Mesendoderm (in vitro differentiated cells): ENCODE results near the gene BARHL2.

Experiments
- DNase-seq: peaks from one replicate; pipeline ENCODE4 v3.0.0; 2013
- H2AK5ac ChIP-seq: 2 replicates; pipeline ENCODE4 v1.6.1; 2013; ENCODE audit warnings: low read length, inconsistent platforms
- H2BK120ac ChIP-seq: 2 replicates; pipeline ENCODE4 v1.6.1; 2013; ENCODE audit warnings: low read depth, mild to moderate bottlenecking, low read length, moderate library complexity, mixed read lengths
- H2BK15ac ChIP-seq: replicated peaks from 2 replicates; pipeline ENCODE4 v1.6.1; 2013; ENCODE audit warnings: low read depth, mild to moderate bottlenecking, moderate library complexity
- H2BK5ac ChIP-seq: 2 replicates; pipeline ENCODE4 v1.6.1; 2013; ENCODE audit warnings: low read length, inconsistent platforms
- H3K18ac ChIP-seq: 2 replicates; pipeline ENCODE4 v1.6.1; 2013; ENCODE audit warnings: mild to moderate bottlenecking, low read length, mixed read lengths
- H3K23ac ChIP-seq: one replicate; pipeline ENCODE4 v1.6.1; 2013; ENCODE audit warnings: low read length
- H3K27ac ChIP-seq: 2 replicates; pipeline ENCODE4 v1.5.1; 2013; ENCODE audit warnings: low read depth, mild to moderate bottlenecking, inconsistent platforms, low read length, moderate library complexity
- H3K27me3 ChIP-seq: 2 replicates; pipeline ENCODE4 v1.6.1; 2013; ENCODE audit warnings: low read length, control low read depth, mild to moderate bottlenecking, inconsistent platforms; ENCODE audit not compliant: insufficient read depth, poor library complexity
- H3K36me3 ChIP-seq: 2 replicates; pipeline ENCODE4 v1.6.1; 2013; ENCODE audit warnings: low read length, inconsistent platforms; ENCODE audit not compliant: control insufficient read depth, insufficient read depth
- H3K4ac ChIP-seq: one replicate; pipeline ENCODE4 v1.6.1; 2013; ENCODE audit warnings: low read depth, mild to moderate bottlenecking, low read length, moderate library complexity
- H3K4me1 ChIP-seq: 2 replicates; pipeline ENCODE4 v1.6.1; 2013; ENCODE audit warnings: low read depth, low read length, inconsistent platforms; ENCODE audit not compliant: control insufficient read depth
- H3K4me2 ChIP-seq: 2 replicates; pipeline ENCODE4 v1.6.1; 2013; ENCODE audit warnings: low read length
- H3K4me3 ChIP-seq: 2 replicates; pipeline ENCODE4 v1.5.1; 2013; ENCODE audit warnings: mild to moderate bottlenecking, low read length
- H3K56ac ChIP-seq: one replicate; pipeline ENCODE4 v1.6.1; 2013; ENCODE audit warnings: low read length
- H3K79me1 ChIP-seq: 2 replicates; pipeline ENCODE4 v1.6.1; 2013; ENCODE audit warnings: low read length, inconsistent platforms
- H3K79me2 ChIP-seq: 2 replicates; pipeline ENCODE4 v1.6.1; 2013; ENCODE audit warnings: mild to moderate bottlenecking, low read length; ENCODE audit not compliant: control insufficient read depth, insufficient read depth
- H3K9ac ChIP-seq: 2 replicates; pipeline ENCODE4 v1.6.1; 2013; ENCODE audit warnings: low read length, inconsistent platforms
- H4K5ac ChIP-seq: one replicate; pipeline ENCODE4 v1.6.1; 2013; ENCODE audit warnings: low read length
- H4K8ac ChIP-seq: one replicate; pipeline ENCODE4 v1.6.1; 2013; ENCODE audit warnings: low read depth, mild to moderate bottlenecking, control low read depth, low read length, moderate library complexity
- WGBS: extraction: QIAGEN DNeasy Blood & Tissue Kit; methylation state at CpG from one replicate; pipeline ENCODE4 v1.1.7; 2013; ENCODE audit warnings: low lambda C conversion rate, missing lambda C conversion rate; ENCODE audit not compliant: insufficient coverage; ENCODE audit errors: extremely low coverage; 5-methylcytosine and 5-hydroxymethylcytosine counted together

The BARHL2 gene

DNA sequence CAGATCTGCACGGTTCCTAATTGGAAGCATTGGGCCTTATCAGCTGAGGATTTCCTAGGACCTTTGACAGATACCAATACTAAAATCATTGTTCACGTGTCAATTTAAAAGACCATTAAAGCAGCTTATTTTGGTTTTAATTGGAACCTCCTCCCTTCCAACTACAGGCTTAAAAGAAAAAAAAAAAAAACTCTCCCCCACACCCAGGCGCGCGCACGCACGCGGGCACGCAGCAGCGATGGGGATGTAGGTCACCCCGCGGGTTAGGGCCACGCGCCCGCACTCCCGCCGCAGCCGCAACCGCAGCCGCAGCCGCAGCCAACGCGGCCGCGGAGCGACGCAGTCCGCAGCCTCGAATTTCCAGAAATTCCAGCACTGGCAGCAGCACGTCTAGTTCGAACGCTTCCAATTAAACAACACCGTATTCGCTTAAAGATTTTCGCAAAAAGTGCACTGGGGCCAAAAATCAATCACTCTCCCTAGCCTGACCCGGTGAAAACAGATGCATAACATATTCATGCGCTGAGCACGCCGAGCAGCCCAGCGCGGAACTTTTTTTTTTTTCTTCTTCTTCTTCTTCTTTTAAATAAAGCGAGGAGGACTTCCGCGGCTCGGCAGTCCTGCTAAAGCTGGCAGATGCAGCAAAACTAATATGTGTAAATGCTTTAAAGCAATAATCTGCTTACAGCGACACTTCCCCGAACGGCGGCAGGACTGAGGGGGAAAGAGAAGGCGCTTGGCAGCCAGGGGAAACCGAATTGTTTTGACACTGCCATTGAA lies 13.3 kb upstream of the BARHL2 start:
- no peak overlapping the region for H2BK5ac ChIP-seq
- H3K9ac ChIP-seq: peak overlapping the region; percentile 13
- no peak overlapping the region for H4K5ac ChIP-seq
- H3K27ac ChIP-seq: no peak overlapping the region
- H3K36me3 ChIP-seq: no peaks in the 10 kb centered on the region
- no peak overlapping the region for H3K23ac ChIP-seq
- H2BK15ac ChIP-seq: no peak overlapping the region
- H3K4me3 ChIP-seq: no peak overlapping the region
- no peak overlapping the region for H2BK120ac ChIP-seq
- WGBS: no CpG with 5 or more reads among the region's 51 CpGs
- peaks cover 7% of the 10 kb centered on the region for H3K4me1 ChIP-seq
- no peak overlapping the region for H2AK5ac ChIP-seq
- no peak overlapping the region for H3K56ac ChIP-seq
- no peaks in the 10 kb centered on the region for H3K79me1 ChIP-seq
- H3K27me3 ChIP-seq: peaks cover 62% of the 10 kb centered on the region
- no peak overlapping the region for H3K18ac ChIP-seq
- H3K4me2 ChIP-seq: peak overlapping the region; percentile 25
- H4K8ac ChIP-seq: no peak overlapping the region
- no peak for DNase-seq
- no peak overlapping the region for H3K4ac ChIP-seq
- no peaks in the 10 kb centered on the region for H3K79me2 ChIP-seq

DNA sequence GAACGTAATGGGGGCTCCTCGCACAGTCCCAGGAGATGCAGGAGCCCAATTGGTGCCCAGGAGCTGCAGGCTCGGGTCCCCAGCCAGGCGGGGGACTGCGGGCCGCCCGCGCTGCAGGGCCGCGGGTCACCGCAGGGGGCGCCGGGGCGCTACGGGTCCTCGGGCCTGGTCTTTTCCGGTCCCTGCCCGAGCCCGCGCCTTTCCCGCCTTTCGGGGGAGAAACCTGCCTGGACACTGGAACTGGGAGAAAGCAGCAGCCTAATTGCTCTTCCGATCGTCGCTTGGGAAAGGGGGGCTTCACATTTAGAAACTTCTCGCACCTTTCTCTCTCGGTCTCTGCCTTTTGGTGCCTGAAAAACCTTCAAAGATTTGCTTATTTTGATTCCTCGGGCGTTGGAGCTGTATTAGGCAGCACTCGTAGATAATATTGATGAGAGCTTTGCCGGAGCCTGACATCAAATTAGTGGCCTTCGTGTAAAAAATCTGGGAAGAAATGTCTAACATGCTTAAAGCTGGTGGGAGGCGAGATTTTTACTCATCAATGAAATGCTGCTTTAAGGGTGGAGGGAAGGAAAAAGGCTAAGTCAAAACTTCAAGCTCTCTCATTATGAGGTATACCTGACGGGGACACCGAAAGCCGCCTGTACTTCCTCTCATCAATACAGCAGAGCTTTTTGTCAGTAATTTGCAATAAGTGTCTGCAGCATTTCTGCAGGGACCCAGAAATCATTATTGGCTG lies 12.6 kb upstream of the BARHL2 start:
- peak overlapping the region; percentile 59 for H3K56ac ChIP-seq
- peak overlapping the region; percentile 56 for H3K18ac ChIP-seq
- peak; percentile 81 for DNase-seq
- no peak overlapping the region for H2BK5ac ChIP-seq
- no peak overlapping the region for H4K5ac ChIP-seq
- no CpG with 5 or more reads among the region's 36 CpGs for WGBS
- H3K4me1 ChIP-seq: peaks cover 7% of the 10 kb centered on the region
- no peak overlapping the region for H4K8ac ChIP-seq
- H3K79me2 ChIP-seq: no peaks in the 10 kb centered on the region
- H2AK5ac ChIP-seq: no peak overlapping the region
- H3K27me3 ChIP-seq: peaks cover 63% of the 10 kb centered on the region
- no peak overlapping the region for H3K4me3 ChIP-seq
- H3K4ac ChIP-seq: no peak overlapping the region
- H3K79me1 ChIP-seq: no peaks in the 10 kb centered on the region
- peak overlapping the region; percentile 33 for H3K9ac ChIP-seq
- no peak overlapping the region for H2BK15ac ChIP-seq
- no peaks in the 10 kb centered on the region for H3K36me3 ChIP-seq
- no peak overlapping the region for H3K27ac ChIP-seq
- H3K23ac ChIP-seq: no peak overlapping the region
- no peak overlapping the region for H2BK120ac ChIP-seq
- H3K4me2 ChIP-seq: peak overlapping the region; percentile 23

- no peak overlapping the region for H2BK5ac ChIP-seq
- H3K4me3 ChIP-seq: no peak overlapping the region
- H4K5ac ChIP-seq: no peak overlapping the region
- H3K18ac ChIP-seq: no peak overlapping the region
- no peaks in the 10 kb centered on the region for H3K79me2 ChIP-seq
- no peak for DNase-seq
- H4K8ac ChIP-seq: no peak overlapping the region
- H3K79me1 ChIP-seq: no peaks in the 10 kb centered on the region
- no CpG with 5 or more reads among the region's 25 CpGs for WGBS
- H2BK120ac ChIP-seq: no peak overlapping the region
- peaks cover 65% of the 10 kb centered on the region for H3K27me3 ChIP-seq
- no peak overlapping the region for H3K23ac ChIP-seq
- H2AK5ac ChIP-seq: no peak overlapping the region
- no peak overlapping the region for H3K27ac ChIP-seq
- no peak overlapping the region for H3K9ac ChIP-seq
- no peak overlapping the region for H3K4ac ChIP-seq
- no peak overlapping the region for H3K56ac ChIP-seq
- peak overlapping the region; percentile 3 for H3K4me2 ChIP-seq
- peaks cover 7% of the 10 kb centered on the region for H3K4me1 ChIP-seq
- H2BK15ac ChIP-seq: no peak overlapping the region
- H3K36me3 ChIP-seq: no peaks in the 10 kb centered on the region
Measured at GRCh38 chr1:90728502-90729287, 11.6 kb upstream of the BARHL2 start.

GRCh38 chr1:90727917-90728501 lies 10.9 kb upstream of the BARHL2 start:
- no peaks in the 10 kb centered on the region for H3K79me1 ChIP-seq
- no peak overlapping the region for H2BK5ac ChIP-seq
- no peak overlapping the region for H3K18ac ChIP-seq
- no peak overlapping the region for H3K23ac ChIP-seq
- no peak overlapping the region for H4K5ac ChIP-seq
- no peak overlapping the region for H3K9ac ChIP-seq
- no peak overlapping the region for H3K4me2 ChIP-seq
- peaks cover 7% of the 10 kb centered on the region for H3K4me1 ChIP-seq
- peaks cover 71% of the 10 kb centered on the region for H3K27me3 ChIP-seq
- H2BK15ac ChIP-seq: no peak overlapping the region
- no peaks in the 10 kb centered on the region for H3K36me3 ChIP-seq
- H2BK120ac ChIP-seq: no peak overlapping the region
- no peak overlapping the region for H4K8ac ChIP-seq
- H3K56ac ChIP-seq: no peak overlapping the region
- H2AK5ac ChIP-seq: no peak overlapping the region
- H3K27ac ChIP-seq: no peak overlapping the region
- DNase-seq: no peak
- no peaks in the 10 kb centered on the region for H3K79me2 ChIP-seq
- no CpG with 5 or more reads among the region's 5 CpGs for WGBS
- H3K4me3 ChIP-seq: no peak overlapping the region
- no peak overlapping the region for H3K4ac ChIP-seq

GRCh38 chr1:90726986-90727480 lies 9.9 kb upstream of the BARHL2 start:
- no peak overlapping the region for H3K56ac ChIP-seq
- no peak overlapping the region for H2AK5ac ChIP-seq
- H4K5ac ChIP-seq: no peak overlapping the region
- peaks cover 7% of the 10 kb centered on the region for H3K4me1 ChIP-seq
- DNase-seq: peak; percentile 48
- no peak overlapping the region for H3K27ac ChIP-seq
- H3K36me3 ChIP-seq: no peaks in the 10 kb centered on the region
- H3K18ac ChIP-seq: no peak overlapping the region
- H2BK15ac ChIP-seq: no peak overlapping the region
- no peak overlapping the region for H2BK120ac ChIP-seq
- peaks cover 75% of the 10 kb centered on the region for H3K27me3 ChIP-seq
- H3K79me2 ChIP-seq: no peaks in the 10 kb centered on the region
- H3K4me2 ChIP-seq: peak overlapping the region; percentile 73
- H2BK5ac ChIP-seq: no peak overlapping the region
- H3K4me3 ChIP-seq: no peak overlapping the region
- no peaks in the 10 kb centered on the region for H3K79me1 ChIP-seq
- no peak overlapping the region for H4K8ac ChIP-seq
- no peak overlapping the region for H3K9ac ChIP-seq
- H3K23ac ChIP-seq: peak overlapping the region; percentile 60
- WGBS: no CpG with 5 or more reads among the region's 25 CpGs
- H3K4ac ChIP-seq: no peak overlapping the region
